T1000 (cell line): ENCODE results near the gene TBCD.

Experiments
- DNase-seq: peaks from one replicate; lab custom pipeline; 2025; ENCODE audit warnings: mixed read lengths; lab: John Stamatoyannopoulos, UW

TBCD gene

GRCh38 chr17:82871776-82872561 lies 120.1 kb downstream of the TBCD start:
- no peak for DNase-seq

- no peak for DNase-seq
These were observed 121.0 kb downstream of the TBCD start for GRCh38 chr17:82872591-82873520.

GRCh38 chr17:82873521-82873920 lies 121.7 kb downstream of the TBCD start:
- no peak for DNase-seq

- no peak for DNase-seq
These were observed 122.4 kb downstream of the TBCD start for GRCh38 chr17:82874011-82874835.

GRCh38 chr17:82875407-82875856 lies 123.6 kb downstream of the TBCD start:
- no peak for DNase-seq

GRCh38 chr17:82876149-82876548 lies 124.3 kb downstream of the TBCD start:
- no peak for DNase-seq

GRCh38 chr17:82876602-82877379 lies 124.9 kb downstream of the TBCD start:
- no peak for DNase-seq

- no peak for DNase-seq
These were observed 126.7 kb downstream of the TBCD start for GRCh38 chr17:82878527-82878926.

- DNase-seq = no peak
These were observed 127.4 kb downstream of the TBCD start for GRCh38 chr17:82879241-82879640.

- no peak for DNase-seq
These were observed 128.9 kb downstream of the TBCD start for GRCh38 chr17:82880620-82881323.

- DNase-seq = no peak
These were observed 129.5 kb downstream of the TBCD start for GRCh38 chr17:82881324-82881823.

GRCh38 chr17:82881900-82882714 lies 130.2 kb downstream of the TBCD start:
- no peak for DNase-seq

GRCh38 chr17:82882715-82883418 lies 131.0 kb downstream of the TBCD start:
- DNase-seq = no peak

GRCh38 chr17:82883419-82884031 lies 131.7 kb downstream of the TBCD start:
- DNase-seq = no peak

- DNase-seq = no peak
These were observed 132.6 kb downstream of the TBCD start for GRCh38 chr17:82884341-82884969.

- DNase-seq = no peak
These were observed 133.1 kb downstream of the TBCD start for GRCh38 chr17:82884970-82885353.

- DNase-seq = no peak
These were observed 135.6 kb downstream of the TBCD start for GRCh38 chr17:82887255-82888164.
